ENCODE data around the gene BBS9.

BBS9 gene

DNA sequence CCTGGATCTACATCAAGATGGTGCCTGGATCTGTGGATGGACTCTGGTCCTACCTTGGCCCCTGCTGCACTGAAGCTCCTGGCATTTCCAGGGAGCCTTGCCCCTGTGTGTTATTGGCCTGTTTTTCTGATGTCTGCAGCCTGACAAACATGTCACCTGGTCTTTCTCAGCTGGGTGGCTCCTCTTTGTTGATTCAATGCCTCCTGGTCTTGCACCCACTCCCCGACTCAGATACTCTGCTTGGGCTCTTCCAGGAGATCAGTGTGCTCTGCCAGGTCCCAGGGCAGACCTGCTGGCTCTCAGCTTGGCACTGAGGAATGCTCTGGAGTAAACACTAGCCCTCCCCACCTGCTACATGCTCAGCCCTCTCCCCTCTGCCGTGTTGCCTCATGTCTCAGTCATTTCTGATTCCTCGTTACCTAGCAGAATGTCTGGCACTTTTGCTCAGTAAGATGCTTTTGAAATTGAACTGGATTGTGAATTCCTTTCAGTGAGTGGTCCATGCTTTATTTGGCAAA lies 522.7 kb downstream of the BBS9 start:
- Histone ChIP-seq H3K4me1 (ENCODE audit: low read length) (no peaks in the 10 kb centered on the region), H3K79me2 (ENCODE audit: low read length) (no peaks in the 10 kb centered on the region), H3K4me2 (ENCODE audit: low read depth, low read length) (no peak overlapping the region), H3K27ac (ENCODE audit: low read length) (no peak overlapping the region), H3K4me3 (ENCODE audit: low read length) (no peak overlapping the region), H4K20me1 (ENCODE audit: insufficient read depth, low read length) (no peaks in the 10 kb centered on the region), H3K9ac (ENCODE audit: low read length) (no peak overlapping the region), H3K9me3 (replicated peaks; ENCODE audit: insufficient read depth, low read length) (no peaks in the 10 kb centered on the region), H3F3A (ENCODE audit: insufficient read depth, low read length) (no peaks in the 10 kb centered on the region), H2AFZ (ENCODE audit: low read length) (no peak overlapping the region), H3K27me3 (replicated peaks; ENCODE audit: insufficient read depth, low read length) (no peaks in the 10 kb centered on the region), H3K36me3 (replicated peaks; ENCODE audit: insufficient read depth, low read length) (no peaks in the 10 kb centered on the region), H3K9me2 (replicated peaks; ENCODE audit: insufficient read depth, low read length) (no peaks in the 10 kb centered on the region)
- no peak for TF ChIP-seq EZH2 (optimal IDR thresholded peaks at IDR 0.05; ENCODE audit: low read depth, low read length)
- DNase-seq = no peak

GRCh38 chr7:33654676-33655075 lies 525.3 kb downstream of the BBS9 start:
- TF ChIP-seq CTCF (IDR thresholded peaks at IDR 0.05; ENCODE audit: low read length) = no peak
- no peak for TF ChIP-seq EZH2phosphoT487 (IDR thresholded peaks at IDR 0.05; ENCODE audit: low read length)
- TF ChIP-seq EZH2 (optimal IDR thresholded peaks at IDR 0.05; ENCODE audit: low read depth, low read length) = no peak

More at GRCh38 chr7:33654676-33655075, 525.3 kb downstream of the BBS9 start:
- Histone ChIP-seq H3K9me2 (replicated peaks; ENCODE audit: insufficient read depth, low read length) (no peaks in the 10 kb centered on the region), H3F3A (ENCODE audit: insufficient read depth, low read length) (no peaks in the 10 kb centered on the region), H3K4me3 (ENCODE audit: low read length) (no peak overlapping the region), H3K79me2 (ENCODE audit: low read length) (no peaks in the 10 kb centered on the region), H3K27ac (ENCODE audit: low read length) (no peak overlapping the region), H3K36me3 (replicated peaks; ENCODE audit: insufficient read depth, low read length) (no peaks in the 10 kb centered on the region), H3K27me3 (replicated peaks; ENCODE audit: insufficient read depth, low read length) (no peaks in the 10 kb centered on the region), H3K4me2 (ENCODE audit: low read depth, low read length) (no peak overlapping the region), H2AFZ (ENCODE audit: low read length) (no peak overlapping the region), H3K9ac (ENCODE audit: low read length) (no peak overlapping the region), H3K4me1 (ENCODE audit: low read length) (no peaks in the 10 kb centered on the region), H4K20me1 (ENCODE audit: insufficient read depth, low read length) (no peaks in the 10 kb centered on the region), H3K9me3 (replicated peaks; ENCODE audit: insufficient read depth, low read length) (no peaks in the 10 kb centered on the region)
- DNase-seq = no peak
